NCI-H510A (cell line): ENCODE data around the gene ULK3.

Source experiments
- DNase-seq: peaks from one replicate; lab custom pipeline; 2025; lab: John Stamatoyannopoulos, UW

The ULK3 gene

DNA sequence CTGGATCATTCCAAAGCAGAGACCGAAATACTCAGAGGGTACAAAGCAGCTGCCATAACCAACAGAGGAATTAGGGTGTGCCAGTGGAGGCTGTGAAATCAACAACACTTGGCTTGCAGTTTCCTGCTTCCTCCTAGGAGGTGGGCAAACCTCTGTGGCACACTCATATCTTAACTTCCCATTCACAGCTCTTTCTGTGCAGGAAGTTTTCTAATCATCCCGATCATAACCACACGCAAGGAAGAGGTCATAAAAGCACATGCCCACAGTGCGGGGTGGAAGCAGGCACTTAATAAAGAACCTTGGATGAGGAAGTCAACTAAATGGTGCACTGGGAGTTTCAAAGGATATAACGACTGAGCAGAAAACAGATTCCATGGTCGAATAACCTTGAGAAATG is 25.1 kb upstream of the ULK3 start:
- DNase-seq, result no peak

DNA sequence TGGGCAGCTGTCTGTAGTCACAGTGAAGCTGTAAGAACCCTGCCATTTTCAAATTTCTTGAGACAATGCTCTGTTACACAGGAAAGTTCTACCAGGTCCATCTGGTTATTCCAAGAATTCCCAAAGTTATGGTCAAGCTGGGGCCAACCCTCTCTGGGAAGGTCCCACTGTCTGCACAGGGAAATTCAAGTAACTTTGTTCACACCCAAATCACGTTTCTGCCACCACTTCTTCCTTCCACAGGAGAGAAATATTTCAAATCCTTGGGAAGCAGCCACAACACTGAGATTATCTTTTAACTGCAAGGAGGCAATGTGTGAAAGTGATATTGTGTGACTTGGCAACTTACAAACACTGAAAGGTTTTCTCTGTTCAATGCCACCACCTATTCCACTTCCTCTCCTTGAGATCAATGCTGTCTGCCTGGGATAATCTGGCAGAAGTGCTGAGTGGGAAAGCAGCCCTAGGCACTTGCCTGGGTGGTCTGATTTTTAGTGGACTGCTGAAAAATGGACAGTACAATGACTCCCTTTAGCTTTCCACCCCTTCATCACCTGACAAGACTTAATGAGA is 24.6 kb upstream of the ULK3 start:
- DNase-seq, result no peak

DNA sequence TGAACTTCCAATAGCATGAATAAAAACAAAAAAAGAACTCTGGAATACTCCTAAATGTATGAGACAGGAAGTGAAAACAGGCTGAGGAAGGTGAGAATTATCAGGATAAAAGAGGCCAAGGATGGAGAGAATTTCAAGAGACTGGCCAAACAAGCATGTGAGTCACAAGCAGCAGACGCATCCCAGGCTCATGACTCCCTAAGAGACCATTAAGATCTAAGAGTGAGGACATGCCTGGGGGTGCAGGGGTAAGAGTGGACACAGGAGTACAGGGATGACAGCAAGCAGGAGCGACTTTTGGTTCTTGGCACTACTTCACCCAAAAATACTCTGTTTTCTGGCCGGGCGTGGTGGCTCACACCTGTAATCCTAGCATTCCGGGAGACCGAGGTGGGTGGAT is 23.1 kb upstream of the ULK3 start:
- DNase-seq, result no peak

DNA sequence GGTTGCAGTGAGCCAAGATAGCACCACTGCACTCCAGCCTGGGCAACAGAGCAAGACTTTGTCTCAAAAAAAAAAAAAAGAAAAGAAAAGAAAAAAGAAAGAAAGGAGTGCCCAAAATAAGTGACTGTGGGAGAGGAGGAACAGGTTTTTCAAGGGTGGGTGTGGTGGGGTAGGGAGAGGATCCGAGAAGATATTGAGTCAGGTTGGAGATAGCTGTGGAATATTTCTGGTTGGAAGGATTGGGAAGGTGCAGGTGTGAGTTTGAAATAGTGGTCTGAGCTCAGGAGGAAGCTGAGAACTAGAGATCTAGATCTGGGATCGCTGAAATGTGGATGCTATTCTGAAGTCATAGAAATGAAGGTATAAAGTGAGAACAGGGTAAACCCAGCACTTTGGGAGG is 22.4 kb upstream of the ULK3 start:
- no peak for DNase-seq

DNA sequence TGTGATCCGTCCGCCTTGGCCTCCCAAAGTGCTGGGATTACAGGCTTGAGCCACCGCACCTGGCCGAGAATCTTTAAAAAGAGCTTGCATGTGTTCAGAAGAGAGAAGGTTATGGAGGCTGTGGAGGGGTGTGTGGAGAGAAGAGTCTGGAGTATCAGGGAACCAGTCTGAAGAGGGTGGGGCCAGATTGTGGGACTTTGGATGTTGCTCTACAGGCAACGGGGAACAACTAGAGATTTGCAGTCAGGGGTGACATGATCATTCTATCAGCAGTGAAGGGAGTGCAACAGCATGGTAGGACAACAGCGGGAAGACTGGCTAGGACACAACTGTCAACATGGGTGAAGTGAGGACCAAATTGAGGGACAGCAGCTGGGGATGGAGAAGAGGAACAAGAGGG is 21.3 kb upstream of the ULK3 start:
- DNase-seq, result no peak

GRCh38 chr15:74863239-74864056 is 20.5 kb upstream of the ULK3 start:
- DNase-seq, result no peak

GRCh38 chr15:74858369-74858740 is 15.4 kb upstream of the ULK3 start:
- DNase-seq, result no peak

DNA sequence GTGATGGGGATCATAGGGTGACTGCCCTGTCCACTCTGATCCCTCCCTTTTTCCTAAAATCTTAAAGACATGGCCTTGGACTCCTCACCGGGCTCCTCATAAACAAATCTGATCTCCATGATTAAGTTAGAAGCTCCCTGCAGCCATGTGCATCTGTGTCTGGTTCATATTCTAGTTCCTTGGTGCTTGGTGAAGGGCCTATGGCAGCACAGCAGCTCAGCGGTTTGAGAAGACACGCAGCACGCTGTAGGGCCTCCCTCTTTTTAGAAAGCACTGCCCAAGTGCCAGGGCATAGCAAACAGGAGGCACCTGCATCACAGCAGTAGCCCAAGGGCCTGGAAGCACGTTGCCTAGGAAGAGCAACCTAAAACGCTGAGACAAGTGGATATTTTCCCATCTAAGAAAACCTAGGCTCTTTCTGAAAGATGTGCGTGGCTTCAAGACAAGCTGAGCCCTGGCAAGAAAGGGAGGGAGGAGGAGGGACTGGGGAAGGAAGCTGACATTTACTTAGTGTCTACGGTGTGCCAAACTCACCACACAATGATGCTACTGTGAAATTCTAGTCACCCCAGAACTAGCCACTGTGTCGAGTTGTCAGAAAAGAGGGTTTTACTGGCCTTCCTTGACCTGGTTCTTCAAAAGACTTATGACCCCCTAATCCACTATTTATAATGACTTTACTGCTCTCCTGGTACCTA is 14.9 kb upstream of the ULK3 start:
- peak; percentile 5 for DNase-seq

DNA sequence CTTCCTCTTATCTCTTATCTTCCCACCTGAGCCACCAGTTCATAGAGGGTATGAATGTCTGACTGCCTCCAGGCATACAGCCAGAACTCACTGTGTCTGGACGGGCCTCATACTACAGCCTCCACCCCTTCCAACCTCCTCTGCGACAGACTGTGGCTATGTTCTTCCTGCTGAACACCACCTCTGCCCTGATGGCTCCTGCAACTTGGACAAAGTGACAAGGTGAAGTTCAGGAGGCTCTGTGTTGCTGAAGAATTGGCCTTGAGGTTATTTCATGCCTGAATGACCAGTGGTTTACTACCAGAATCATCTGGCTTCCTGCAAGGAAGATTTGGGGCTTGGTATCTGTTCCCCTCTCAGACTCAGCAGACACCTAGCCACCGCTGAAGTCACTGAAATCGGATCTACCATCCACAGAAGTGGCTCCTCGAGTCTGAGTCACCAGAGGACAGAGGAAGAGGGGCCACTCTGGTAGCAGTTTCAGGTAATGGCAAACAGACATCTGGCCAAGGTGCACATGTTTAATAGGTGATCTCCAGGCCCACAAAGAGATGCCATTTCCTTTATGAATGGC is 14.2 kb upstream of the ULK3 start:
- DNase-seq, result peak; percentile 42

GRCh38 chr15:74856537-74856936 is 13.6 kb upstream of the ULK3 start:
- DNase-seq, result no peak

DNA sequence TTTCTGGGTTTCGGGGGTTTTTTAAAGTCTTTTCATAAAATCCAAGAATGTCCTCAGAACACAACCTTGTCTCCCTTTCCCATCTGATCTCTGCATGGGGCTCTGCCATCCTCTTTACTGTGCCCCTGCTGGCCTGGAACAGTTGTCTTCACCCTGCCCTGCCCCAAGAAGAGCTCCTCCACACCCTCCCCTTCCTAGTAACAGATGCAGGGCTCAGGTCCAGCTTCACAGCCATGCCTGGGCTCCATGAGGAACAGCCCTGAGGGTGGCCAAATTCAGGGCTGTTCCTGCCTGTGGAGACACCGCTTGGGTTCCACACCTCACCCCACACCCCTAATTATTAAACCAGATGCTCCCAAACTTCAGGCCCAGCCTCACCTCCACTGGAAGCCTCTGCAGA is 12.9 kb upstream of the ULK3 start:
- DNase-seq, result no peak

DNA sequence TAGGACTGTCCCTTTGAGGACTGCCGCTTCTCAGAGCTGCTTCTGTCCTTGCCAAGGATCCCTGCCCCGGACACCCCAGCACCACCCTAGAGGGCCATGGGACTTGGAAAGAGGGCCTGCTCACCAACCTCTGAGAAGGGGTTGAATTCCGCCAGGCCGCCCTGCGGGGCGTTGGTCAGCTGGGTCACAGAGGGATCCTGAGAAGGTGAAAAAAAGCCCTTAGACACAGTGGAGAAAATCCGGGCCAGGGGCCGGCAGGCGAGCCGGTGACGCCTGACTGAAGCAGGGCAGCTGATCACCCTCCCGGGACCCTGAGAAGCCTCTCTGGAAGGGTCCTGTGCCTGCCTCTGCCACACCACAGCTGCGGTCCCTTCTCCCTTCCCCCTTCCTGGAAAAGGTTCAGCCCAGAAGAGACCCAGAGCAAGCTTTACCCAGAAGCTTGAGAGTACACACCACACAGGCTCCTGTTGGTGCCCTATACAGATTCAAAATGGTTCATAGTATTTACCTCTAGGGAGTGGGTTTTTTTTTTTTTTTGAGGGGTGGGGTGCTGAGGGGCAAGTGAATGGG is 11.6 kb upstream of the ULK3 start:
- no peak for DNase-seq

DNA sequence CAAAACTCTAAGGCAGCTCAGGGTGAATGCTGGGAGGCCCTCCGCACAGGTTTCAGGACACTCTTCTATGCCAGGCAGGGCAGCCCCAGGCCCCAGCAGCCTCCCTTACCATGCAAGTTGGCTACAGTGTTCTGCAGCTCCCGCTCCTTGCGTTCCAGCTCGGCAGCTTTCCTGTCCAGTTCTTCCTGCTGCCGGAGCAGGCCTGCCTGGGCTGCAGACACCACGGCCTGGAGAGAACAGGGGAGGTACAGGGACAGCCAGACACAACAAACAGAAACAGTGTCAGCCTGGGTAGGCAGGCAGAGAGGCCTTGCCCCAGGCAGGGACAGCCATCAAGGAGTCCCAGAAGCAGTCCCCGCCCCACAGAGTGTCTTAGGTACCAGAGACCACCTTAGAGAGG is 9.0 kb upstream of the ULK3 start:
- no peak for DNase-seq

DNA sequence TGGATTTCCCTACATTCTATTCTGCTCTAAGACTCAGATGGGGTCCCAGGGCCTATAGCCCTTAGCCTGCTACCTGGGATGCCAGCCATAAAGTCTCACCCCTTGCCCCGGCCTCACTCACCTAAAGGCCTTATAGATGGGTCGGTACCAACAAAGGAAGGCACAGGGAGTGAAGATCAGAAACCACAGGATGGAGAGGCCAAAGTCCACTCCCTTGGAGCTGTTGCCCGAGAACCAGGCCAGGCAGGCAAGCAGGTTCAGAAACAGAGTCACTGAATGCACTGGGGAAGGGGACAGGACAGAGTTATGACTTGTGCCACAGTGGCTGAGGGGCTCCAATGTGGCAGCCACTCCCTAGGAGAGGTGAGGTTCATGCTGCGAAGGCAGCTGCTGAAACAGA is 7.4 kb upstream of the ULK3 start:
- no peak for DNase-seq

DNA sequence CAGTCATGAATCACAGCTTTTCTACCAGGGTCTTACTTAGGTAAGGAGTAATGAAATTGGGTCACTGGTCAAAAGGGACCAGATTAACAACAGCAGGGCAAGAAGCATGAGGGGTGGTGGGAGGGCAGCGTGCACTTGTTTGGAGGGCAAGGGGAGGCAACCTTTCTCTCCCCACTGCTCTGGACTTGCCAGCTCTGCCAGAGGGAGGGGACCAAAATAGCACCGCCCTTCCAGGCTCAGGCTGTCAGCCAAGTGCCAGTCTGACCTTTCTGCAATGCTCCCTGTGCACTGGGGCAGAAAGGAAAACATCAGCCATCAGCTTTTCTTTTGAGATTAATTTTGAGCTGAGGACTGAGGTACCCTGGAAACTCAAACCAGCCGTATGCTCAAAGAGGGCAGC is 4.5 kb upstream of the ULK3 start:
- no peak for DNase-seq

GRCh38 chr15:74845581-74845980 is 2.6 kb upstream of the ULK3 start:
- DNase-seq, result no peak

DNA sequence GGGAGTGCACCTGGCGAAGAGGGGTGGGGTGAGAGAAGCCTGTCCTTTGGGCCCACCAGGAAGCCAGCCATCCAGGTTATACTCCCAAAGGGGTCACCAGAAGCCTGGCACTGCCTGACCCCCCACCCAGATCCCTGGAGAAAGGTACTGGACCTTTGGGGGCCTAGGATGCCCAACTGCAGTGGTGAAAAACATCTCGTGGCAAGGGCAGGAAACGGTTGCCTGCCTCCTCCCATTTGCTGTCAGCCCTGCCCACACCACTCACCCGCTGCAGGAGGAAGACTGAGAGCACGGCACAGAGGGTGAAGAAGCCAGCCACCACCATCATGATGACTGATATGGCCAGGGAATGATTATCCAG is 2.2 kb upstream of the ULK3 start:
- DNase-seq, result no peak

DNA sequence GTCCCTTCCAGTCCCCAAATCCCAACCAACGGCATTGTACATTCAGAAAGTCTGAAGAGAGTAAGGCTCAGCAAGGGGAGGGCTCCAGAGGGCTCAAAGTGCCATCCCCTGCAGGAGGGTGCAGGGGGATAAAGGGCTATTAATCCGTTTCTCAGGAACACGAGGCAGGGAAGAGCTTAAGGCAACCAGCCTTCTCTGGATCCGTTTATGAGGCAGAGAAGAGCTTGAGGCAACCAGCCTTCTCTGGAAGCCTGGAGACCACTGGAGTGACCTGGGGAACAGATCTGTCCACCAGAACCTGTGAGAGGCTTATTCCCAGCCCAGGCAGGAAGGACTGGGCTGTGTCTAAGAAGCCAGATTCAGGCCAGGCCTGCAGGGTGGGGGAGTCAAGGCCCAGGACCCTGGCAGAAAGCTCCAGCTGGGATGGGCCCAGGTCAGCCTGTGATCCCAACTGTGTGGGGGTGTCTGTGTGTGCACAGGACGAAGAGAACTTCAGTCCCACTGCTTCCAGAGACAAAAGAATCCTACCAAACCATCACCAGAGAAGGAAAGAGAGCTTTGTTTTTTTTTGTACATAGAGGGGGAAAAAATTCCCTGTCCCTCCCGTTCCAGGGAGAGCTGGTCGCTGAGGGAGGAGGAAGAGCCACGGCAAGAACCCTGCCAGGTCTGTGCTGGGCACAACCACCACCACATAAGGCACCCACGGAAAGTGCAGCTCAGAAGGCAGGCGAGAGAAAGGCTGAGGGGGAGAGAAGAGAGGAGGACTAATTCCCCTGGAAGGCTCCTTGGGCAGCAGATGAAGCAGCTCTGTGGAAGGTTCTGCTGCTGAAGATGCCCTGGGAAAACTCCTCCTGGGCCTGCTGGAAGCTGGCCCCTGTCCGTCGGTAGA is 1.6 kb upstream of the ULK3 start:
- DNase-seq, result no peak

DNA sequence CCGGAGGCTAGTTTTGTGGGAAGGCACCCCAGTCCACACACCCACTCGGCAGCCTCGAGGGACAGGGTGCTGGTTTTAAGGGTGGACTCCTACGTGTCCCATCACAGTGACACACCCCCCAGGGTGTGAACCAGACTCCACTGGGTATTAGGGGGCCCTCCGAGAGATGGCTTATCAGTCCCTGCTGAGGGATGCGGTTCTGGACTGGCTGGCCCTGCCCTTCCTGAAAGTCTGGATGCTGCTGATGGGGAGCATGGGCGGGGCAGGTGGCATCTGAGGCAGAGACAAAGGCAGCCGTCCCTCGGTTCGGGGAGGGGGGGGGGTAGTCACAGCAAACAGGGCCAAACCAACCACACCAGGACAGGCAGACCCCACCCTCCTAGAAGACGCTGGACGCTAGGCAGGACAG is 939 bp upstream of the ULK3 start:
- DNase-seq, result no peak

- no peak for DNase-seq
Observed at GRCh38 chr15:74843445-74843828, 481 bp upstream of the ULK3 start.

GRCh38 chr15:74841891-74842373 is 1.0 kb downstream of the ULK3 start:
- DNase-seq, result no peak
